Psoas muscle (tissue), 8 donors: Measurements from ENCODE around the gene PARP15. TPM values are rescaled to one million over a fixed set of nuclear protein-coding genes. Genes with fewer than 3 reads are reported as not detected.
"Not testable (repeated sequence)": the region's sequence is repeated elsewhere in the genome, so short reads cannot be mapped to it uniquely, and the experiment has no call there.

Experiments
- ATAC-seq, 4 donors: fragments of 200-7000 bp; cut with Tn5 transposase; one replicate each; pipeline ENCODE4 v1.9.1; 2020; ENCODE audit warnings: moderate library complexity in 3 of 4, mild to moderate bottlenecking in 2 of 4
- DNase-seq, 2 donors: peaks; one replicate each; pipeline ENCODE4 v3.0.0-alpha.2; 2020
- H3K27ac ChIP-seq: fragments of 200-600 bp; one replicate; pipeline ENCODE4 v1.8.0; 2022
- H3K27me3 ChIP-seq, 3 donors: fragments of 200-600 bp in 1 of 3; one replicate each; pipeline versions ENCODE4 v1.6.1 to v1.8.0; 2013 to 2022; ENCODE audit warnings: low read length in 2 of 3, mild to moderate bottlenecking in 2 of 3, moderate library complexity in 1 of 3; ENCODE audit not compliant: insufficient read depth in 3 of 3
- H3K36me3 ChIP-seq, 2 donors: fragments of 200-600 bp in 1 of 2; one replicate each; pipeline versions ENCODE4 v1.6.1 to v1.8.0; 2013 to 2022; ENCODE audit warnings: low read depth in 1 of 2, mild to moderate bottlenecking in 1 of 2, moderate library complexity in 1 of 2; ENCODE audit not compliant: insufficient read depth in 1 of 2
- H3K4me1 ChIP-seq: fragments of 200-600 bp; one replicate; pipeline ENCODE4 v1.8.0; 2022
- H3K4me3 ChIP-seq: fragments of 200-600 bp; one replicate; pipeline ENCODE4 v1.8.0; 2022; ENCODE audit warnings: mild to moderate bottlenecking
- H3K9me3 ChIP-seq: fragments of 200-600 bp; one replicate; pipeline ENCODE4 v1.8.0; 2022
- WGBS, 3 donors: extraction: QIAGEN DNeasy Blood & Tissue Kit; methylation state at CpG; one replicate each; pipeline versions ENCODE4 v1.1.6 to v1.1.7; 2013; 5-methylcytosine and 5-hydroxymethylcytosine counted together
- intact Hi-C, 2 donors: fragments of 100-400 bp; cut with DNase I; formaldehyde crosslinking; loops; one replicate each; pipeline versions ENCODE4 v1.11.0 to v1.14.2; 2022
- polyA plus RNA-seq, 3 donors: library from polyadenylated mRNA; stranded (reverse); fragments of 200-250 nt; gene quantifications; one replicate each; pipeline ENCODE4 v1.2.3, GENCODE V29; 2013
- total RNA-seq, 4 donors: library from RNA; stranded (reverse); fragmentation: NEBNext Ultra II Directional in 2 of 4; extraction: Animal tissue kit (Norgen Biotek cat#: 25700) in 2 of 4; gene quantifications; one replicate each; pipeline versions ENCODE4 v1.2.1 to v1.2.4, GENCODE V29; 2021 to 2023
- TF ChIP-seq, protein P1 (sequence below): fragments of 200-600 bp; IDR thresholded peaks from one replicate; pipeline ENCODE4 v1.8.0; 2022; ENCODE audit warnings: antibody characterized with exemption
- donor health status: healthy with polysubstance abuse.
- donor health status: DM: no; HTN: no; CAD: no; lungs with moderate emphysema.
- donor health status: Bipolar disorder and iron deficiency.
- donor health status: healthy.
- donor health status: DM: yes; HTN: yes; CAD: no.
- donor health status: DM: no; HTN: no; CAD: no.
- donor health status: DM: no; HTN: no; CAD: no.
- donor health status: DM: yes; HTN: yes; CAD: no.

PARP15 gene
- total and polyA plus RNA-seq, 7 donors, result 0.11 to 1.0 (median 0.34) TPM

DNA sequence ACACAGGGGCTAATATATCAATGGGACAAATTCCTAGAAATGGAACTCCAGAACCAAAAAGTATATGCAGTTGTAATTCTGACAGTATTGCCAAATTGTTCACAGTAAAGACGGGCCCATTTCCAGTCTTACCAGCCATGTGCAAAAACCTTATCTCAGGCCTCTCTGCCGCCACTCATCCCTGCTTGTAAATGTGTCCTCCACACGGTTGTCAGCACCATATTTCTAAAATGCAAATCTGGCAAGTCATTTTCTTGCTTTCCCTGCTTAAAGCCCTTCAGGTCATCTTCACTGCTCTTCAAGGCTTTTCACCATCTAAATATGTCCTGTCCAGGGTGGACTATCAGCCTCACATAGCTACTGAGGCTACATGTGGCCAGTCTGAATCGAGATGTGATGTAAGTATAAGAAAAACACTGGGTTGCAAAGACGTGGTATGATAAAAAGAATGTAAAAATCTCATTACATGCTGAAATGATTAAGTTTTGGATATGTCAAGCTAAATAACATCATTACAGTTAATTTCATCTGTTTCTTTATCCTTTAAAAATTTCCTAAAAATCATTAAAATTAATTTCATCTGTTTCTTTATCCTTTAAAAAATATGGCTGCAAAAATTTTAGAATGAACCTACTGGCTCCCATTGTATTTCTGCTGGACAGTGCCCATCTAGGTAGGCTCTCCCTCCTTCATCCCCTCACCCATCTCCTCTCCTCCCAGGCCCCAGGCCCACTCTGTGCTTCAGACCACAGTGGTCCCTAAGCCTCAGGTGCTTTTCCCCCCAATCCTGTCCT, 14.3 kb upstream of the PARP15 start:
- intact Hi-C loops, result loop anchor here (5.0 kb wide), 2 partner anchors 46 to 171 kb away; no protein-coding TSS in a partner anchor

DNA sequence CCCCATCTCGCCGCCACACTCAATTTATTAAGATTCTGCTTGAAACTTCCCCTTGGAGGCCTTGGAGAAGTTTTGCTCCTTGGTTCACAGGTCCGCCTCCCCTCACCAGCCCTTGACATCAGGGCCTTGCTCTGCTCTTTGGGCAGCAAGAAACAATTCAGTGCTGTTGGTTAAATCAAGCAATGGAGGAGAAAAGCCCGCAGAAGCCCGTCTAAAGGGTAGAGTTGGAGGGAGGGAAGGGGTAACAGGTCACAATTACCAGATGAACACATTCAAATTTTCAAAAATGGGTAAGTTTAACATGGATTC, 13.8 kb upstream of the PARP15 start:
- Histone ChIP-seq H3K36me3 (peaks cover 3 to 37% of the 10 kb centered on the region in 2 donors), H3K4me3 (peak overlapping the region; percentile 76), H3K9me3 (no peaks in the 10 kb centered on the region), H3K27me3 (no peaks in the 10 kb centered on the region), H3K27ac (peak overlapping the region; percentile 75), H3K4me1 (peaks cover 17% of the 10 kb centered on the region)
- ATAC-seq (peak in 1 of 4 donors; percentile 19), DNase-seq (no peak)
- intact Hi-C loops, result loop anchor here (5.0 kb wide), 2 partner anchors 46 to 171 kb away; no protein-coding TSS in a partner anchor
- TF ChIP-seq, protein P1, sequence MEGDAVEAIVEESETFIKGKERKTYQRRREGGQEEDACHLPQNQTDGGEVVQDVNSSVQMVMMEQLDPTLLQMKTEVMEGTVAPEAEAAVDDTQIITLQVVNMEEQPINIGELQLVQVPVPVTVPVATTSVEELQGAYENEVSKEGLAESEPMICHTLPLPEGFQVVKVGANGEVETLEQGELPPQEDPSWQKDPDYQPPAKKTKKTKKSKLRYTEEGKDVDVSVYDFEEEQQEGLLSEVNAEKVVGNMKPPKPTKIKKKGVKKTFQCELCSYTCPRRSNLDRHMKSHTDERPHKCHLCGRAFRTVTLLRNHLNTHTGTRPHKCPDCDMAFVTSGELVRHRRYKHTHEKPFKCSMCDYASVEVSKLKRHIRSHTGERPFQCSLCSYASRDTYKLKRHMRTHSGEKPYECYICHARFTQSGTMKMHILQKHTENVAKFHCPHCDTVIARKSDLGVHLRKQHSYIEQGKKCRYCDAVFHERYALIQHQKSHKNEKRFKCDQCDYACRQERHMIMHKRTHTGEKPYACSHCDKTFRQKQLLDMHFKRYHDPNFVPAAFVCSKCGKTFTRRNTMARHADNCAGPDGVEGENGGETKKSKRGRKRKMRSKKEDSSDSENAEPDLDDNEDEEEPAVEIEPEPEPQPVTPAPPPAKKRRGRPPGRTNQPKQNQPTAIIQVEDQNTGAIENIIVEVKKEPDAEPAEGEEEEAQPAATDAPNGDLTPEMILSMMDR, result no peak
- WGBS, 3 donors, result 27 to 36% (median 30%) methylated on average over 5 of the region's 5 CpGs

More for the DNA sequence above, 14.3 kb upstream of the PARP15 start:
- H3K27ac ChIP-seq, result peak overlapping the region; percentile 75
- H3K27me3 ChIP-seq, result no peaks in the 10 kb centered on the region
- H3K4me3 ChIP-seq, result peak overlapping the region; percentile 76
- H3K9me3 ChIP-seq, result no peaks in the 10 kb centered on the region
- peaks cover 17% of the 10 kb centered on the region for H3K4me1 ChIP-seq
- ATAC-seq (no peak), DNase-seq (no peak)
- 62 to 74% (median 69%) methylated on average over 5 of the region's 5 CpGs for WGBS, 3 donors
- peaks cover 3 to 43% of the 10 kb centered on the region in 2 donors for H3K36me3 ChIP-seq
- TF ChIP-seq, protein P1, result no peak

- H3K36me3 ChIP-seq, result peaks cover 5 to 37% of the 10 kb centered on the region in 2 donors
- intact Hi-C loops, result loop anchor here (5.0 kb wide), 2 partner anchors 47 to 172 kb away; no protein-coding TSS in a partner anchor
- WGBS, 3 donors, result 0% methylated on average over 43 to 56 of the region's 56 CpGs
- TF ChIP-seq, protein P1, result no peak
- no peaks in the 10 kb centered on the region for H3K27me3 ChIP-seq
- peak within 1 kb of the TSS; percentile 75 for H3K27ac ChIP-seq
- H3K4me1 ChIP-seq, result peaks cover 17% of the 10 kb centered on the region
- H3K4me3 ChIP-seq, result peak within 1 kb of the TSS; percentile 76
- ATAC-seq (peak; percentile 95), DNase-seq (peak; percentile 80 to 89)
- no peaks in the 10 kb centered on the region for H3K9me3 ChIP-seq
Measured at GRCh38 chr3:122564155-122564912, 13.1 kb upstream of the PARP15 start, which contains the start of the genes DTX3L and PARP9. TSS of gene DTX3L (plus strand) at chr3:122564338. CDS start at chr3:122564427, 89 bp downstream. TSS of gene PARP9 (minus strand) at chr3:122564300. CDS start at chr3:122559620, 4,680 bp downstream.

DNA sequence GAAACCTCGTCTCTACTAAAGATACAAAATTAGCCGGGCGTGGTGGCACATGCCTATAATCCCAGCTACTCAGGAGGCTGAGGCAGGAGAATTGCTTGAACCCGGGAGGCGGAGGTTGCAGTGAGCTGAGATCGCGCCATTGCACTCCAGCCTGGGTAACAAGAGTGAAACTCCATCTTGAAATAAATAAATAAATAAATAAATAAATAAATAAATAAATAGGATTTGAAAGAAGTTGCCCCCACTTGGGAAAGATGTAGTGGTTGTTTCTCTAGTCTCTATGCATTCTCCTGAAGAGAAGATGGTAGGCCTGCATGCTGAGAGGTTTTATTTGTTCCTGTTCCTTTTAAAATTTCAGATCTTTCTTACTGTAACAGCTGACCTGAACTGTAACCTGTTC, 9.3 kb upstream of the PARP15 start:
- peaks cover 6 to 65% of the 10 kb centered on the region in 2 donors for H3K36me3 ChIP-seq
- DNase-seq, H3K4me3 ChIP-seq, intact Hi-C loops, H3K27me3 ChIP-seq, ATAC-seq, H3K4me1 ChIP-seq, H3K27ac ChIP-seq, H3K9me3 ChIP-seq: not testable (repeated sequence)
- 94 to 98% (median 98%) methylated on average over 6 to 7 of the region's 7 CpGs for WGBS, 3 donors

- ATAC-seq, result no peak
- intact Hi-C loops, result no loop called here
Measured at GRCh38 chr3:122568755-122569154, 8.7 kb upstream of the PARP15 start.

More at GRCh38 chr3:122568755-122569154, 8.7 kb upstream of the PARP15 start:
- H3K9me3 ChIP-seq, result no peaks in the 10 kb centered on the region
- WGBS, 3 donors, result 78 to 83% (median 81%) methylated on average over 3 of the region's 3 CpGs
- H3K36me3 ChIP-seq, result peaks cover 6 to 65% of the 10 kb centered on the region in 2 donors
- TF ChIP-seq, protein P1, result no peak
- no peak overlapping the region for H3K4me3 ChIP-seq
- DNase-seq, result no peak
- no peaks in the 10 kb centered on the region for H3K27me3 ChIP-seq
- peaks cover 4% of the 10 kb centered on the region for H3K4me1 ChIP-seq
- no peak overlapping the region for H3K27ac ChIP-seq
